GM21367 (cell line): Measurements from ENCODE around the gene MYO9A.

Experiments used
- ATAC-seq: cut with Tn5 transposase; IDR thresholded peaks from one replicate; pipeline ENCODE4 v1.9.1; 2021; ENCODE audit not compliant: unreplicated experiment

The MYO9A gene

DNA sequence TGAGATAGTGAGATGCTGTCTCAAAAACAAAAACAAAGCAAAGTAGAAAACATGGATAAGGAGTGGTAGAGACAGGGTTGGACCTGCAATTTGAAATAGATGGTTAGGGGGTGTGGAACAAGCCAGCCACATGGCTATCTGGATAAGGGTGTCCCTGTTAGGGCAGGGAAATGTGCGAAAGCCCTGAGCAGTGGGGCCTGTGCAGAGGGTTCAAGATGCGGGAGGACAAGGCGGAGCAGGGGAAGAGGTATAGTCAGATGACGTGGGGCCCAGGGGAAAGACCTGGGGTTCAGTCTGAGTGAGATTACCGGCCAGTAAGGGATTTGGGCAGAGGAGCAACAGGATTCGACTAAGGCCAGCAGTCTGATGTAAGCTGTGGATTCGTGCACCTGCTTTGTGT lies 326.0 kb downstream of the MYO9A start:
- ATAC-seq, result no peak

DNA sequence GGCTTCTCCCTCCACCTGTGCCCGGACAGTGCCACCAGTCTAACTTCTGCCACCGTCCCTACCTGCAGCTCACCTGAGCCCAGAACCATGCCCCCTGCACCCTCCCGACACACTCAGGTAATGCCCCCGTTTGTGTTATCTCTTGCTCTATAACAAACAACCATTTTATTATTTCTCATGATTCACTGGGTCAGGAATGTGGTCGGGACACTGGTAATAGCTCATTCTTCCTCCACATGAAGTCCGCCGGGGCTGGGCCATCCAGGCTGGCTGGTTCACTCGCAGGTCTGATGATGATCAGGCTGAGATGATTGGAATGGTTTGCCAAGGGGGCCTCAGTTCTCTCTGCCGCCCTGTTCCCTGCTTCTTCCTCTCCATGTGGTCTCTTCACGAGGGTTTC lies 327.9 kb downstream of the MYO9A start:
- no peak for ATAC-seq

DNA sequence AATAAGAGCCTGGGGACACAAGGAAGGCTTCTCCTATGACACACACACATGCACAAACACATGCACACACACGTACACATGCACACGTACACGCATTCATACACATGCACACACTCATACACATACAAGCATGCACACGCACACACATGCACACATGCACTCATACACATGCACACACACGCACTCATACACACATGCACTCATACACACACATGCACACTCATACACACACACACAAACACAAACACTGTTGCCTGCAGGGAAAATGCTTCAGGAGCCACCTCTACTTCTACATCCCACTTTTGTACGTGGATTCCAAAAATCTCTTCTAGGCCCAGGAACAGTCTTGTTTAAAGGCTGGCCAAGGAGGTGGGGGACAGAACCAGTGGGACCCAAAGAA lies 328.3 kb downstream of the MYO9A start:
- ATAC-seq, result no peak

DNA sequence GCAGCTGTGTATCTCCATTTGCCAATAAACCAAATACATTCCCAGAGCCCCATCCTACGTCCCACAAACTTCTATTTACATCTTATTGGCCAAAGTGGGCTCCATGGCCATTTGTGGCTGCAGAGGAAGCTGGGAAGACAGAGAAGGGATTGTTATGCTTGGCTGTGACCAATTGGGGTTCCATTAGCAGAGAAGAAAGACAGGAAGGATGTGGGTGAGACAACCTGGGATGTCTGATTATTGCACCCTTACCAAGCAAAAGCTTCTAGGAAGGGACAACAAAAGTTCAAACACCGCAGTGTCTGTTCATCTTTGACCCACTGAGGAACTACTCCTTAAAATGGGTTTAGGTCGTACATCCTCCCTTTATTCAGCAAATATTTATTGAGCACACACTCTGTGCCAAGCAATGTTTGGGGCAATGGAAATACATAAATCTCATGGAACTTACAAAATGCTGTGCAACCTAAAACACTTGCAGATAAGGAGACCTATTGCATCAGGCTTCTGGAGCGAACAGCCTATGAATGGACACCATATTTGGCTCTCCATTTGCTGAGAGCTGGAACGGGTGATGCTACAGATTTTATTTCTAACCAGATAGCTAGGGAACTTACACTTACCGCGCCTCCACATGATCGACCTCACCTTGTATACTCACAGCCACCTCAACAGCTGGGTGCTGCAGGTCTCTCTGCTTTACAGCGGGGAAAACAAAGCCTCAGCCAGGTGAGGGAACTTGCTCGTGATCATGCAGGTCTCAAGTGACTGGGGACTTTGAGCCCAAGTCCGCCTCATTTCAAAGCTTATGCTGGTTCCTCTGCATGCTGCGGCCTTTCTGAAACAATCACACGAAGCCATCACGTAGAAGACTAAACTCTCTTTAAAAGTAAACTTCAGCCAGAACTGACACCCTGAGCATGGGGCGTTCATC lies 329.0 kb downstream of the MYO9A start:
- no peak for ATAC-seq

DNA sequence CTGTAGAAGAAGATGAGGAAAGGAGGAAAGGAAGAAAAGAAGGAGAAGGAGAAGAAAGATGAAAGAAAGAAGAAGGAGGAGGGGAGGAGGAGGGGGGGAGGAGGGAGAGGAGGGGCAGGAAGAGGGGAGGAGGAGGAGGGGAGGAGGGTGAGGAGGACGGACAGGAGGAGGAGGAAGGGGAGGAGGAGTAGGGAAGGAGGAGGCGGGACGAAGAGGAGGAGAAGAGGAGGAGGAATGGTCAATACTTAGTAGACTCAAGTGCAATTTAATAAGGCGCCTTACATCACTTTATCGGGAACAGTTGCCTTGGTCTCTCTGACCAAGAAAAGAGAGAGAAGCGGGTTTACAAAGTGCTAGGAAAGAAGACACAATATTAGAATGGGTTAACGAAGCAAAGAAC lies 331.3 kb downstream of the MYO9A start:
- no peak for ATAC-seq

DNA sequence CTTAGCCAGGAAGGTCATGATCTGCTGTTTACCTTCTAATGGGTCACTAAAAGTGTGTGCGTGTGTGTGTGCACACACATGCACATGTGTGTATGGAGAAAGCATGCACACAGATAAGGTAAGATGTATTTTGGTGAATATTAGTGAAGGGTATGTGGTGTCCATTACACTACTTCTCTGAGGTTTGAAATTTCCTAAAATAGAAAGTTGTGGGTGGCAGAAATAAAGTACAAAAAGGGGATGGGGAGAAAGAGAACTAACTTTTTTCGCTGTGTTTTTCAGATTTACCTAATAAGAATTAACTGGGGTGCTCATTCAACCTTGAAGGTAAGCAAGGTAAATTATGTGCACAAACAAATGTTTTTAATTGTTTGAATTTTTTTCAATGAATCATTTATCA lies 332.0 kb downstream of the MYO9A start:
- ATAC-seq, result no peak

DNA sequence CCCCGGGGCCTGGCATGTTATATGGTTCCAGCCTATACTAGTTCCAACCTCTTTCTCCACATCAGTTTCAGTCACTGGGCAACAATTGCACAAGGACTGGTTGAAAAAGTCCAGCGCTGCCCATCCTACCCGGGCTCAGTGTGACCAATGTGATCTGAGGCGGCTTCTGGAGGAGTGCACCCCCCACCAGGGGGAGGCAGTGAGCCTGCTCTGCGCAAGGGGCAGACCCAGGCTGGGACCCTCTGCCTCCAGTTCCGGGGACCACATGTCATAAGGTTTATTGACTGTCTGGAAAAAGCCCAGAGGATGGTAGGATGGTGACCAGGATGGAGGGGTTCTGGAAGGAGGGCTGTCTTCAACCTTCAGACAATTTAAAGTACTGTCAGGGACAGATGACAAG lies 333.2 kb downstream of the MYO9A start:
- no peak for ATAC-seq

DNA sequence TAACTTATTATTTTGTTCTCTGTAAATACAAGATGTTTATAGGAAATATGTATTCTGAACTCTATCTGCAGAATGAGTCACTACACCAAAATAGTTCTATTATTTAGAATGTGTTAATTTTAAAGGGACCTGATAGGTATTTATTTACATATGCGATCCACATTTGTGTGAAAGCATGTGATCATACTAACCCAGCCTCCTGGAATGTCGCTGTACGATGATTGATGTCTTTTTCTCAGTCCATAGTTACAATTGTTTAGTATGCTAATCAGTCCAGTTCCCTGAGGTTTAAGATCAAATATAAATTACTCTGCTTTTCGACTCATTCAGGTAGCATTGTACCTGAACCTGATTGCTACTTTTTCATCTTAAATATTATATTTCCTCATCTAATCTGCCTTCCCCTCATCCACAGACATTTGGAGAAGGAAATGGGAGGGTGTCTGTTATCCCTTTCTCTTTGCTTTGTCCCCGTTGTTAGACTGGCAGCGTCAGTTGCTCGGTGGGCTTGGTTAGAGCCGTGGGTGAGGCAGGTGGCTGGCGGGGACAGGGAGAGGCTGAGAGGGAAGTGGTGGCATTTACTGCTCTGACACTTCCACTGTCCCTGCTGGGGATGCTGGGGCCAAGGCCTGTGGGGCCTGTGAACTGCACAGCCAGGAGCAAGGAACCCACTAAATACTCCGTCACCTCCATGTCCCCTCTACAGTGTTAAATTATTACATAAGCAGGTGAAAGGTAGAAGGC lies 335.4 kb downstream of the MYO9A start:
- ATAC-seq, result no peak

DNA sequence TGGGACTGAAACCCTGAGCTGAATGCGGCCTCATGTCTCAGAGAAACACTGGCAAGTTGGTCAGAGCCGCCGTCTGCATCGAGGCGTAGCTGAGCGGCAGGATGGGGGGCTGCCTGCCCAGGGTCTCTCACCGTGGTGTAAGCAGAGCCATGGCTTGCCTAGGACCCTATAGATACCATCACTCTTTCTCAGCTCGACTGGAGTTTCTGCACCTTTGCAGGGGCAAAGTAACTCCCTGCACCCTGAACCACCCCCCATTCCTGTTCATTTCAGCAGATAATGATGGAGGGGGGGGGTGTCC lies 336.0 kb downstream of the MYO9A start:
- no peak for ATAC-seq

DNA sequence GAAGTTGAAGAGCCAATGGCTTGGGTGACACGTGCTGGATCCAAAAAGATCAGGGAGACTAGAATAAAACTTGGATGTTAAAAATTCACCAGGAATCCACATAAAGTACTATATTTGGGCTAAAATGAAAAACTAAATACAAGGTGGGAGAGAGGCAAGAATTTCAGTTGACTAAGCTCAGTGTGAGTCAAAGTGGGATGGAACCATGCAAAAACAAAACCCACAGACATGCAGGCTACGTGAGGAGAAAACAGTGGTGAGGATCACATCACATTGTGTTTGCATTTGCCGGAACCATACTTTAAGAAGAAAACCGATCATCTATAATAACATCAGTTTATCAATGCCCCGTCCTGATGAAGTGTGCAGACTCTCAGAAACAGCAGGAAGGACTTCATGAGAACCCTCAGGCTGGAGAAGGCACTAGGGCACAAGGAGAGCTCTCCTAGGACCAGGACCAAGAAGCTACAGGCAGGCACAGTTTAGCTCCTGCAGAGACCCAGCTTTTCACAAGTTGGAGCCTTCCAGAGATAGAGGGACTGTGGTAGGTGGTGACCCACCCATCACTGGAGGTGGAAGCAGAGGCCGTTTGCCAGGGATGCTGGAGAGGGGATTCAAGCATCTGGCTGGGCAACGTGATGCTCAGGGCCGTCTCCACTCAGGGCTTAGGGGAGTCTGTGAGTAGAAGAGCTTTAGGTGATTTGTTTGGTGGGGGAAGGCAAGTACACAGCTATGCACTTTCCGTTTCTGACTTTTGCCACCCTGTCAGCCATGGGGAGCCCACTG lies 336.6 kb downstream of the MYO9A start:
- ATAC-seq, result no peak

DNA sequence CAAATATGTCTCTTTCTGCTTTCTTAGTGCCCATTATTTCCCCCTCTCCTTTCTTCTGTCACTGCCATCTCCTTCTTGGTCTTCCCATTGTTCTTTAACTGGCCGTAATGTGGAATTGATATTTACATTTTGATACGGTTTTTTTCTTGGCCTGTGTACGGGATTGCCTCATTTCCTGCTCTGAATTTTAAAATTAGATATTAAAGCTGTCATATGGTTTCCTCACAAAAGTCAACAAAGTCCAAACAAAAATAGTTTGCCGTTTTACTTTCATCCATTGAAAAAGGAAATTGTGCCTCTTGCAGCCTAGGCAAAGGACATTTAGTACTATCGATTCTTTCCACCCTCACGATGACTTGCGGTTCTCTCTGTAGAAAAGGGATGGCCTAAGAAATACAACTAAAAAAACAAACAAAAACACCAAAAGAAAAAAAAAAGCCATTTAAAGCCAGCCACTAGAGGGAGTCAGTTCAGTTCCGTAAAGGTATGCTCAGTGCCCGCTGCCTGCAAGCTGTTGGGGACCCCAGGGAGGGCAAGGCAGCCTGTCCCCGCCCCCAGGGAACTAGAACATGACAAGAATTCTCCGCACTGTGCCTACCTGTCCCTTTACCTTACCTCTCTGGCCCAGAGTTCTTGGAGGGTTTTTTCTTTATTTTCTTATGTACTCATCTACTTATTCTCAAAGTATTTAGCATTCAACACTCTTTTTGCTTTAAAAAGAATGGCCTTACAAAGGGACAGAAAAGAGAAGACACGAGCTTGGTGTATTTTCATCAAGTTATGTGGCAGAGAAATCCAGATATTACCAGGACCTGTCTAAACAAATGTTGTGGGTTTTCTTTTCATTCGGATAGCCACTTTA lies 337.6 kb downstream of the MYO9A start:
- no peak for ATAC-seq

DNA sequence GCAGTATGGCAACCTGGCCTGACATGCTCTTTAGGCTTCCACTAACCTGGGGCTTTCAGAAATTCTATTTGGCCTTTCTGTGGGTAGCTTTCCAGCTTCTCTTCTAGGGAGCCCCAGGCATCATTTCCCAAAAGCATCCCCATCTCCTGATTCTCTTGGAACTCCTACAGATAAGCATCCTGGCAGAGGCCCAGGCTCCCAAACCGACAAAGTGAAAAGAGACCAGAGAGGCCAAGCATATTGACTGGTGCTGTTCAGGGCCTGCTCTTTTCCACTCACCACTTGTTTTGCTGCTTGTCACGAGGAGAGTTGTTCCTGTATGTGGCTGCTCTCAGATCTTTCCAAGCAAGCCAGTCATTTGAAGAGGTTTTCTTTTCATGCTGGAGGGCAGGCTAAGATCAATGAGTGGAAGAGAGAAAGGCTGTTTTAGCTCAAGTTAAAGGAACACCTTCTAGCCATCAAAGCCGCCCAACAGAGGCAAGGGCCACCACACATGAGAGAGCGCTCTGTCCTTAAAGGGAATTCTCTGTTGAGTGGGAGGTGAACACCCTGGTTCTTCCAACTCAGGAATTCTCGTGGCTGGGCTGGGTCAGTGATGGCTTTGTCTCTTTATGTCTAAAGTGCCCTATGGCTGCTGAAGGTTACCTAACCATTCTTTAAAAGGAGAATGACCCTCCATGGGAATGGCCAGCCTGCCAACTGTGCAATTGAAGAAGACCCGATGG lies 338.7 kb downstream of the MYO9A start:
- no peak for ATAC-seq

DNA sequence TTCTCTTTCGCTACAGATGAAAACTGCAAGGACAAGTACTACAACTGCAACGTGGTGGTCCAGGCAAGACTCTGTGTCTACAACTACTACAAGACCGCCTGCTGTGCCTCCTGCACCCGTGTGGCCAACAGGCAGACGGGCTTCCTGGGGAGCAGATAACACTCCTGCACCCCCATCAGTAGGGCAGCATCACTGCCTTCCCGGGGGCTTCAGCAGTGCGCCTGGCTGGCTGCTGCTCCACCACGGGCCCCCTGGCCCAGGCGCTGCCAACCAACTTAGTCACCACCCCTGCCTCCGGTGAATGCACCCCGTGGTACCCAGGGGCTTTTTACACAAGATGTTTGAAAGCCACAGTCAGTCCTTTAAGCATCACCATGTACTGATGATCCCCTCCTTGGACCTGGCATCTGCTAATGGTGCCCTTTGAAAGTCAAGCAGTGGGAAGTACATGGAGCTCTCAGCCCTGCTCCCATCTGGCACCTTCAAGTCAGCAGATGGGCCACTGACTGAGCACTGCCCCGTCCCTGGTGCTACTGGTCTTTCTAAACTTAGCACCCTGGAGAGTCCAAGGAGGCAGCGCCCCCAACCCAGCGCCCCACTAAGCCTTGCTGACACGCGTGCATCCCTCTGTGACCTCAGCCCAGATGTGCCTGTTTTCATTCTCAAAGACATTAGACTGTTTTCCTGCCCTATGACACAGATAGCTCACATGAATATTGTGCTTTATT lies 340.6 kb downstream of the MYO9A start:
- no peak for ATAC-seq

DNA sequence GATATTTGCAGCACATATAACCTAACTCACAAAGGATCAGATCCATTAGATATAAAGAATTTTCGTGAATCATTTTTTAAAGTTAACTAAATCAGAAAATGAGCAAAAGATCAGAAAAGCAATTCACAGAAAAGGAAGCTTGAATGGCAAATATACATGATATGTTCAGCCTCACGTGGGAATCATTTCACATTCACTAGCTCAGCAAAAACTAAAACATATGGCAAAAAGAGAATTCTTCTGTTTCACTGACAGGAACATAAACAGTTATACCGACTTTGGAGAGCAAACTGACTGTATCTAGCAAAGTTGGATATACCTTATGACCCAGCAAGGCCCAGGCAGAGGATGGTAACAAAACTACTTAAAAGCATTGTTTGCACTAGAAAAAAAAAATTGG lies 341.6 kb downstream of the MYO9A start:
- ATAC-seq, result no peak

DNA sequence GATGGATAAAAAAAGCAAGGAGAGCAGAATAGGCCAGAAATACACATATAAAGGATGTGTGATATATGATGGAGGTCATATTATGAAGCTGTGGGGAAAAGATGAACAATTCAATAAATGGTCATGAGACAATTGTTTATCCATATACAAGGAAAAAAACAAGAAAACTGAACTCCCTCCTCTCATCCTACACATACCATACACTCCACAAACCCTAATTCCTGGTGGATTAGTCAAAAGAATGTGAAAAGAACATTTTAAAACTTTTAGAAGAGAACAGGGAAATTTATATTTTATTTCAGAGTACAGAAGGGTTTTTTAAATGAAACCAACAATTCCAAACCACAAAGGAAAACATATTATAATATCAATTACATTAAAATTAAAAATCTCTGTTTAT lies 342.1 kb downstream of the MYO9A start:
- no peak for ATAC-seq

DNA sequence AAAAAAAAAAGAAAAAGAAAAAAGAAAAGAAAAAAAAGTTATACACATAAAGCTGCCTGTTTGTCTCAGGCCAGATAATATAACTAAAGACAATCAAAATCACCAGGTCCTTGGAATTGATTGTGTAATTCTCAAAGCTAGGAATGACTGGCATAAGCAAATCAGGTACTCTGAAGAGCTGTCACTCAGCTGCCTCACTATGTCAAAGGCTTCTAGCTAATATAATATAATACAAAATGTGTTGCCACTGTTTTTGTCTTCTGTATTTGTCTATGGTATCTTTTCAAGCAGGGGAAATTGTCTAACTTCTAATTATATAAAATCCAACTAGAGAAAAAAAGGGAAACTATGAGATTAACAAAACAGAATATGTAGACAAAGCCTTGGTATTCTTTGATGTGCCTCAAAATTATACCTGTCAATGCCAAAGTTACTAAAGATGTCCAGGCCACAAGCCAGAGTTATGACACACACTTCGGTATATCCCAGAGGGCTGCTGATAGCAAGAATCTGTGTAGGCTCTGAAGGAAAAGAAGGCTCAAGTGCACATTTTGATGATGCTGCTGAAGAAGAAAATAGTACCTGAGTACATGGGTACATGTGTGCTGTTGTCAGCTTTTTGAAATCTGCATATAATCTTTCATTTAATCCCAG lies 344.6 kb downstream of the MYO9A start:
- ATAC-seq, result no peak
